Motor neuron (in vitro differentiated cells): ENCODE measurements around the gene INHBB. TPM values are rescaled to one million over a fixed set of nuclear protein-coding genes. Genes with fewer than 3 reads are reported as not detected.

Experiments
- total RNA-seq, 8 experiments: library from RNA; unstranded; fragments of 300-600 nt; gene quantifications; 2 replicates each; pipeline versions ENCODE4 v1.2.3 to v1.2.4, GENCODE V29; 2022

Gene INHBB
- total RNA-seq, 8 experiments from 2014 or later = 0.09 to 14.4 (median 1.5) TPM

Other genes starting within 250 kb of the INHBB start
- gene TMEM185B, start 122.7 kb upstream of the INHBB start, total RNA-seq = 10 to 100 TPM in 5 of 8 experiments, 1 to 10 TPM in 3; 7.4 to 24.6 (median 11.2) TPM
- 10 to 100 TPM; 15.2 to 30.7 (median 22.7) TPM for gene RALB, start 93.3 kb upstream of the INHBB start, total RNA-seq